Amniotic epithelial cell (primary cell): ENCODE measurements around the gene LTBP2.

Experiments used
- DNase-seq: peaks from one replicate; pipeline ENCODE4 v3.0.0-alpha.2; 2010; ENCODE audit warnings: low read depth

LTBP2 gene

GRCh38 chr14:74591394-74591793 lies 20.6 kb downstream of the LTBP2 start:
- no peak for DNase-seq

GRCh38 chr14:74589291-74589879 lies 22.7 kb downstream of the LTBP2 start:
- DNase-seq: no peak

GRCh38 chr14:74587363-74587707 lies 24.7 kb downstream of the LTBP2 start:
- DNase-seq: no peak

- DNase-seq: no peak
Observed at GRCh38 chr14:74586681-74587362, 25.2 kb downstream of the LTBP2 start.

GRCh38 chr14:74585406-74586335 lies 26.4 kb downstream of the LTBP2 start:
- no peak for DNase-seq

- no peak for DNase-seq
Observed at GRCh38 chr14:74584951-74585350, 27.1 kb downstream of the LTBP2 start.

- peak; percentile 83 for DNase-seq
Observed at GRCh38 chr14:74583689-74584434, 28.2 kb downstream of the LTBP2 start.

- DNase-seq: peak; percentile 30
Observed at GRCh38 chr14:74582910-74583581, 29.0 kb downstream of the LTBP2 start.

GRCh38 chr14:74580275-74580672 lies 31.8 kb downstream of the LTBP2 start:
- no peak for DNase-seq

- DNase-seq: peak; percentile 91
Observed at GRCh38 chr14:74579447-74580274, 32.4 kb downstream of the LTBP2 start.

- DNase-seq: no peak
Observed at GRCh38 chr14:74578479-74578878, 33.6 kb downstream of the LTBP2 start.

GRCh38 chr14:74577948-74578275 lies 34.1 kb downstream of the LTBP2 start:
- no peak for DNase-seq

- no peak for DNase-seq
Observed at GRCh38 chr14:74577247-74577947, 34.6 kb downstream of the LTBP2 start.

- DNase-seq: no peak
Observed at GRCh38 chr14:74575936-74576335, 36.1 kb downstream of the LTBP2 start.

- DNase-seq: no peak
Observed at GRCh38 chr14:74575507-74575906, 36.5 kb downstream of the LTBP2 start.

- DNase-seq: no peak
Observed at GRCh38 chr14:74574706-74575105, 37.3 kb downstream of the LTBP2 start.

GRCh38 chr14:74574090-74574433 lies 38.0 kb downstream of the LTBP2 start:
- peak; percentile 58 for DNase-seq

- peak; percentile 35 for DNase-seq
Observed at GRCh38 chr14:74573421-74574089, 38.5 kb downstream of the LTBP2 start.

- no peak for DNase-seq
Observed at GRCh38 chr14:74572726-74573301, 39.2 kb downstream of the LTBP2 start.
